G401 (cell line): Measurements from ENCODE around the gene BMS1. TPM values are rescaled to one million over a fixed set of nuclear protein-coding genes. Genes with fewer than 3 reads are reported as not detected.
A peak's percentile ranks its signal among the peaks of the same experiment; 100 is the strongest.
"Not testable (repeated sequence)": the region's sequence is repeated elsewhere in the genome, so short reads cannot be mapped to it uniquely, and the experiment has no call there.

Experiments used
- DNase-seq: peaks from one replicate; pipeline ENCODE4 v3.0.0-alpha.2; 2015; ENCODE audit warnings: low spot score
- in situ Hi-C: cut with HindIII; loops from 2 replicates; pipeline ENCODE4 v1.10.0; 2016; ENCODE audit warnings: low sequenced_read_pairs, mixed read lengths
- total RNA-seq: library from RNA; depleted of rRNA; stranded (reverse); fragments of >200 nt; shearing (Covaris generic); gene quantifications from 2 replicates; pipeline ENCODE4 v1.2.3, GENCODE V29; 2014

BMS1 gene
- total RNA-seq, 1 experiment from 2014 or later = 27.7 TPM

- DNase-seq, in situ Hi-C loops: not testable (repeated sequence)
Measured at GRCh38 chr10:42847261-42847660, 64.7 kb downstream of the BMS1 start.

GRCh38 chr10:42850931-42851330 is 68.3 kb downstream of the BMS1 start:
- in situ Hi-C loops = no loop called here
- DNase-seq = no peak

- no peak for DNase-seq
- in situ Hi-C loops = no loop called here
Measured at GRCh38 chr10:42859256-42859655, 76.7 kb downstream of the BMS1 start.

- in situ Hi-C loops, DNase-seq: not testable (repeated sequence)
Measured at GRCh38 chr10:42860016-42860415, 77.4 kb downstream of the BMS1 start.

- DNase-seq, in situ Hi-C loops: not testable (repeated sequence)
Measured at GRCh38 chr10:42862801-42863200, 80.2 kb downstream of the BMS1 start.

GRCh38 chr10:42864575-42864974 is 82.0 kb downstream of the BMS1 start:
- in situ Hi-C loops = no loop called here
- DNase-seq = no peak

- in situ Hi-C loops = no loop called here
- DNase-seq = no peak
Measured at GRCh38 chr10:42865716-42866114, 83.1 kb downstream of the BMS1 start.

GRCh38 chr10:42866115-42866995 is 83.8 kb downstream of the BMS1 start:
- in situ Hi-C loops = no loop called here
- DNase-seq = peak; percentile 53

GRCh38 chr10:42867571-42867970 is 85.0 kb downstream of the BMS1 start:
- in situ Hi-C loops = no loop called here
- no peak for DNase-seq

- no peak for DNase-seq
- in situ Hi-C loops = no loop called here
Measured at GRCh38 chr10:42868530-42868929, 85.9 kb downstream of the BMS1 start.

GRCh38 chr10:42869977-42870350 is 87.4 kb downstream of the BMS1 start:
- DNase-seq = no peak
- in situ Hi-C loops = no loop called here

- DNase-seq, in situ Hi-C loops: not testable (repeated sequence)
Measured at GRCh38 chr10:42871138-42871641, 88.6 kb downstream of the BMS1 start.

- in situ Hi-C loops = no loop called here
- DNase-seq = no peak
Measured at GRCh38 chr10:42871823-42872222, 89.2 kb downstream of the BMS1 start.

GRCh38 chr10:42872865-42873435 is 90.4 kb downstream of the BMS1 start:
- in situ Hi-C loops = no loop called here

GRCh38 chr10:42874713-42875387 is 92.3 kb downstream of the BMS1 start:
- in situ Hi-C loops = no loop called here
- DNase-seq = no peak

More at GRCh38 chr10:42872865-42873435, 90.4 kb downstream of the BMS1 start:
- no peak for DNase-seq

GRCh38 chr10:42875388-42875755 is 92.8 kb downstream of the BMS1 start:
- in situ Hi-C loops = no loop called here
- no peak for DNase-seq

- in situ Hi-C loops = no loop called here
- DNase-seq = no peak
Measured at GRCh38 chr10:42875798-42876341, 93.3 kb downstream of the BMS1 start.

- in situ Hi-C loops = no loop called here
- no peak for DNase-seq
Measured at GRCh38 chr10:42876476-42876875, 93.9 kb downstream of the BMS1 start.

GRCh38 chr10:42876945-42877344 is 94.3 kb downstream of the BMS1 start:
- in situ Hi-C loops = no loop called here
- no peak for DNase-seq
